HG02678 (cell line): Measurements from ENCODE around the gene GAL3ST2.

Experiments used
- ATAC-seq: cut with Tn5 transposase; IDR thresholded peaks from one replicate; pipeline ENCODE4 v1.9.1; 2021; ENCODE audit warnings: mild to moderate bottlenecking, moderate library complexity; ENCODE audit not compliant: unreplicated experiment

The GAL3ST2 gene

GRCh38 chr2:241842620-241843211 is 66.1 kb downstream of the GAL3ST2 start:
- peak; percentile 45 for ATAC-seq

DNA sequence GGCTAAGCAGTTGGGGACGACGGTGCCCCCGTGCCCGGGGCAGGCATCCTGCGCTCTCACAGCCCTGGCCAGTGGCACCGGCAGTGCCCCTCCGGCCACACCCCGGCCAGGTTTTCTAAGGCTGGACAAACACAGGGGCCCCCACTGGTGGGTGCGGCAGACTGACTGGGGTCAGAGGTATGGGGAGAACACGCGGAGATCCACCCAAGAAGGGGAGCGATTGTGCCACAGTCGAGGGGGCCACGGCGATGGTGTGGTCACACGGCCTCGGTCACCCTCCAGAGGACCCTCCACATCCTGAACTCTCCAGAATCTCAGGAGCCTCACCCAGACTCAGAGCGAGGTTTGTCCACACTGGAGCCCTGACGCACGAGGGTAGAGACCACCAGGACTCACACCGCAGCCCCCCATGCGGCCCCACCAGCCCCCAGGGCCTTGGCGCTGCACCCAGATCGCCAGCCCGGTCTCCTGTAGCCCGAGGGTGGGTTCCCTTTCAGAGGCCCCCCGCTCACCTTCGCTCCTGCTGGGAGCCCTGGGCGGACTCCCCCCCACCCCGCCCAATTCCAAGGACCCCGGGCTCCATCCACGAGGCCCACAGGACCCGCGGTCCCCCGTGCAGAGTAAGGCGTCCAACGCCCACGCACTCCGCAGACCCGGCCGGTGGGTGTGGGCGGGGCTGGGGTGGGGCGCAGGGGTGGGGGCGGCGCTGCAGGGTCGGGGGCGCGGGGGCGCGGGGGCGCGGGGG is 66.9 kb downstream of the GAL3ST2 start:
- no peak for ATAC-seq

DNA sequence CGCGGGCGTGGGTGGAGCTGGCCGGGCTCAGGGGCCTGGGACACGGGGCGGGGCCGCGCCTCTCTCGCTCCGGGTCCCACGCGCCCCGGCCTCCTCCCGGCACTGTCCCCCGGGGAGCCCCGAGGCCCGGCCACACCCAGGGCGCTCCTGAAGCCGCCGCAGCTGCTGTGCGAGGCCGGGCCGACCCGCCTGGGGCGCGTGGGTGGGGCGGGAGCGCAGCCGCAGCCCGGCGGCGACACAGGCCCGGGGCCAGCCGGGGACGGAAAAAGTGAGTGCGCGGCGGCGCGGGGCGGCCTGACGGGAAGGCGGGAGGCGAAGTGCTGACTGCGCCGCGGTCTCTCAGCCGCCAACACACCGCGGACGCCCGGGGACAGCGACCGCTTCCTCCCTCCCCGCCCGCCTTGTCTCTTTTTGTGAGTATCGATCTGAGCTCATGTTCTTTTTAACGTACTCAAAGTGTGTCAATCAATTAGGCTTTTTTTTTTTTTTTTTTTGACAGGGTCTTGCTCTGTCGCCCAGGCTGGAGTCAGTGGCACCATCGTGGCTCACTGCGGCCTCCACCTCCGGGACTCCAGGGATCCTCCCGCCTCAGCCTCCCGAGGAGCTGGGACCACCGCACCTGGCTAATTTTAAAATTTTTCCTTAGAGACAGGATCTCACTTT is 67.6 kb downstream of the GAL3ST2 start:
- ATAC-seq, result peak; percentile 72

DNA sequence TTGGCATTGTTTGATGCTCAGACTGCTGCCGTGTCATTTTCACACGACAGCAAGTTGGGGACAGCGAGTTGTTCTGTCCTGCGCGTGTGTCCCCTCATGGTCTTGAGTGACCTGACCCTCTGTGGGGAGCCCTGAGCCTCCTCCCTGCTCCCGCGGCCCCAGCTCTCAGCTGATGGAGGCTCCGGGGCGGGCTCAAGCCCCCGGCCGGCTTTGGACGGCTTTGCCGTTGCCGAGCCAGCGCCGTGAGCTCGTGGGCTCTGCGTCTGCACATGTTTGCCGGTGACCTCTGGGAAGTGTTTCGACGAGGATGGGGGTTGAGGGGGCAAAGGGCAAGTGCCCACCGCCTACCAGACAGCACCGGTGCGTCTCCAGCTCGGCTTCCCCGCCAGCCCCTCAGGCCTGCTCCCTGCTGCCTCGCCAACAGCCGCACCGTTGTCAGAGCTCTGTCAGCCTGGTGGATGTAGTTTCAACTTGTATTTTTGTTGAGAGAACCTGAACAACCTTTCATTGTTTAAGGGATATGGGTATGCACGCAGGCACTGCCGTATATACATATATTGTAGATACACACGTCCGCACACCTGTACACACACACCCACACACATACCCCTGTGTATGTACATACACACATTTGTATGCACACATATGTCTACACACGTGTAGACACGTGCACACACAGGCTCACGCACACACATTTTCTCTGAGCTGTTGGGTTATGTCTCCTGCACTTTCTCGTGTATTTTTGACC is 68.4 kb downstream of the GAL3ST2 start:
- no peak for ATAC-seq

DNA sequence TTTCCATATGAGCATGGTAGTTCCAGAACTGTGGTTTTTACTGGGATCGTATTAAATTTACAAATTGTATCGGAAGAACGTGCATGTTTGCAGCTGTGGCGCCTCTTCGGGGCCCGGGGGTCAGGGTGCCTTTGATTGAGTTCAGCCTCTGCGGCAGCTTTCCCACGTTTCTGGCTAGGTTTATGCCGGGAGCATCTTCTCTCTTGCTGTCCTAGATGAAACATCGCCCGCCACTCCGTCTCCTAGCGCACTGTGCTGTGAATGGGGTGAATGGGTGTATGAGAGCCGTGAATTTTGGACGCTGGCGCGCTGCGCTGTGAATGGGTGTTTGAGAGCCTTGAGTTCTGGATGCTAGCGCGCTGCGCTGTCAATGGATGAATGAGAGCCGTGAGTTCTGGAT is 69.8 kb downstream of the GAL3ST2 start:
- ATAC-seq, result no peak

GRCh38 chr2:241848761-241849615 is 72.4 kb downstream of the GAL3ST2 start:
- no peak for ATAC-seq

DNA sequence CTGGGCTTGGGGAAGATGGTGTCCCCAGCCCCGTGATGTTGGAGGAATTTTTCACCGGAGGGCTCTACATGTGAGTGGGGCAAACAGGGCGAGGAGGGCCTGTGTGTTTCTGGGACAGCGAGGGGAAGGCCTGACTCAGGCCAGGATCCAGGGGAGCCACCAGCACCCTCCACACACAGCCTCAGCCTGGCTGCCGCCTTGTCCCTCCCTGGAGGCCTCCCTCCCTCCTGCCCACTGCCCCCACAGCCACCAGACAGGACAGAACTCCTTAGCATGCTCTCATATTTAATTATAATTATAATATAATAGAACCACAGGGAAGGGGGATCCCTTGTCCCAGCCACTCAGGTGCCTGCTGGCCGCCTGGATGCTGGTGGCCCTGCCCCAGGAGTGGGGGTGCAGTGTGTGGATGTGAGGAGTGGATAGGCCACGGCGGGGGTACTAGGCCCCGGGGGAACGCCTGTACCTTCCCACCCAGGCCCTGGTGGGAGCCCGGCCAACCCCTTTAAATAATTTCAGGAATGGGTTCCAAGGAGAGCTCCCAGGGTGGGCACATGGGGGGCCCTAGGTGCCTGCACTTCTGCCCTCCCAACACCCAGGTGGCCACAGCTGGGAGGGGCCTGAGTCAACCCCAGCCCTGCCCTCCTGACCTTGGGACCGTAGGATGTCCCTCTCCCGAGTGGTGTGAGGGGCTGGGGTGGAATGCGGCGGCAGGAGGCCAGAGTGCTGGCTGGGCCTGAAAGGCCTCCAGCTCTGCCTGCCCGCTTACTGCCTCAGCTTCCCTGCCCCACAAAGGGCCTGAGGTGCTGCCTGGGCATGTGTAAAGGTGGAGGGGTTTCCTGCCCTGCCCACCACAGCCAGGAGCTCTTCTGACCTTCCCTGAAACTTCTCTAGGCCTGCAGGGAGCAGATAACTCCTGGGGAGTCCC is 73.3 kb downstream of the GAL3ST2 start:
- ATAC-seq, result no peak

DNA sequence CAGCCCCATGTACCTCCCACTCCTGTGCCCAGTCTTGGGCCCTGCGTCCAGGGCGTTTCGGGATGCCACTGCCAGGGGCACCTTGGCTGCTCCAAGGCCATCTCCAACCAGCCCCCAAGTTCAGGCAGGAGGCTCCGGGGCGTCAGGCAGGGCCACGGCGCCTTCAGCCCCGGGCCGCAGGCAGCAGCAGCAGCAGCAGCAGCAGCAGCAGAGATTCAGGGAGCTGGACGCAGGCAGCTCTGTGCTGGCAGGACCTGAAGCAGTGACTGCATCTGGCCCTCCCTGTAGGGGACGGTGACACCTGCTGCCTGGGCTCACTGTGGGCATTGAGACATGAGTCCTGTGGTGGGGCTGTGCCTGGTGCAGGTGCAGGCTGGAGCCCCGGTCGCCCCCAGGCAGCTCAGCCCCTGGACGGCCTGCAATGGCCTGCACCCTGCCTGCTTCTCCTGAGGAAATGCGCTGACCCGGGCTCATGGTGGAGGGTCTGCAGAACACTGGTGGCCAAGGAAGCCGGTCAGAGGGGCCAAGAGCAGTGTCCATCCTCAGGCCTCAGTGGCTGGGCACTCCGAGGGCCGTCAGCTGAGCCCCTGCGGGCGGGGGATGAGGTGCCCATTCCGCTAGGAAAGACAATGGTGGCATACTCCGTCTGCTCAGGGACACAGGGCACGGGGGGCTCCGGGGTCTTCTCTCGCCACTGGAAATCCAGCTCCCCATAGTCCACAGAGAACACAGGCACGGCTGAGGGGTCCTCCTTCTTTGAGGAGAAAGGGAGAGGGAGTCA is 74.1 kb downstream of the GAL3ST2 start:
- ATAC-seq, result no peak

- ATAC-seq, result no peak
Observed at GRCh38 chr2:241851325-241852115, 74.9 kb downstream of the GAL3ST2 start.

- no peak for ATAC-seq
Observed at GRCh38 chr2:241852116-241852980, 75.7 kb downstream of the GAL3ST2 start.

DNA sequence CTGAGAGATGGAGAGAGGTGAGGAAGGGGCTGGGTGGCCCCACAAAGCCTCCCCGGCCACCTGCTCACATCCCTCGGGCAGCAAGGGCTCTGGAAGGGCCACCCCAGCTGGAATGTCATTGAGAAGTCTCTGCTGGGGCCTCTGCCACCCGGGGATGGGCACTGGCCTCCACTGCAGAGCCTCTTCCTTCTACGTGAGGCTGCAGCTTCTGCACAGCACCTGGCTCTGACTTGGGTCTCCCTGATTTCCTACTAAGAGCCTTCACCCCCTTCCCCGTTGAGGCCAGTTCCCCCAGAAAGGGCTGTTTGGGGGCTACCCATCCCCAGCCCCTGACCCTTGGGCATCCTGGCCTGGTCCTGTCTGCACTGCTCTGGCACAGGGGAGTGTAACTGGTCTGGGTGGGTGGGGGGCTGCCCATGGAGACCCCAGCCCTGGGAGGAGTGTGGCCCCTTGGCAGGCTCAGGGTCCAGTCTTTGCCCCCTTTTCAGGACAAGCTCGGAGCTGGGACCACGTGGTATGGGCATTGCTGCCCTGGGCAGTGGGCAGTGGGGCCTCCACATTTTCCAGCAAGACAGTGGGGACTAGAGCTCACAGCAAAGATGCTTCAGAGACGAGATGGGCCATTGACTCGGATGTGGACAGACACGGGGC is 76.5 kb downstream of the GAL3ST2 start:
- no peak for ATAC-seq
